Right lobe of liver (tissue), 6 donors: ENCODE data around the gene SOHLH1. TPM values are rescaled to one million over a fixed set of nuclear protein-coding genes. Genes with fewer than 3 reads are reported as not detected.

Experiments used
- ATAC-seq, 4 donors: fragments of 200-7000 bp; cut with Tn5 transposase; one replicate each; pipeline ENCODE4 v1.9.1; 2020; ENCODE audit warnings: mild to moderate bottlenecking in 4 of 4, moderate library complexity in 4 of 4
- DNase-seq, 3 donors: peaks; one replicate each; pipeline ENCODE4 v3.0.0-alpha.2; 2020
- H3K27ac ChIP-seq, 3 donors: fragments of 200-600 bp; one replicate each; pipeline ENCODE4 v1.8.0; 2022
- H3K27me3 ChIP-seq, 2 donors: fragments of 200-600 bp; one replicate each; pipeline ENCODE4 v1.8.0; 2022
- H3K36me3 ChIP-seq, 4 donors: fragments of 200-600 bp; sonication (generic) in 1 of 4; one replicate each; pipeline versions ENCODE4 v1.5.1 to v1.8.0; 2017 to 2022; ENCODE audit warnings: control low read depth in 1 of 4
- H3K4me1 ChIP-seq, 4 donors: fragments of 200-600 bp; sonication (generic) in 1 of 4; one replicate each; pipeline versions ENCODE4 v1.5.1 to v1.8.0; 2017 to 2022; ENCODE audit warnings: control low read depth in 1 of 4
- H3K4me3 ChIP-seq, 3 donors: fragments of 200-600 bp; one replicate each; pipeline ENCODE4 v1.8.0; 2022
- H3K9me3 ChIP-seq, 4 donors: fragments of 200-600 bp; sonication (generic) in 1 of 4; one replicate each; pipeline versions ENCODE4 v1.5.1 to v1.8.0; 2017 to 2022; ENCODE audit warnings: control low read depth in 1 of 4
- CTCF ChIP-seq, 4 donors: fragments of 200-600 bp in 3 of 4; fragments of 450-650 bp in 1 of 4; IDR thresholded peaks; one replicate each; pipeline versions ENCODE4 v1.5.1 to v1.8.0; 2016 to 2022; ENCODE audit warnings: antibody characterized with exemption in 4 of 4, mild to moderate bottlenecking in 2 of 4
- POLR2A ChIP-seq: fragments of 450-650 bp; IDR thresholded peaks from one replicate; pipeline ENCODE4 v1.6.1; 2017; ENCODE audit warnings: antibody characterized with exemption, mild to moderate bottlenecking
- WGBS: methylation state at CpG from one replicate; pipeline ENCODE4 v1.1.6; 2018; ENCODE audit warnings: low coverage, low lambda C conversion rate; ENCODE audit not compliant: insufficient coverage; ENCODE audit errors: missing lambda C conversion rate; 5-methylcytosine and 5-hydroxymethylcytosine counted together
- intact Hi-C, 2 donors: fragments of 100-400 bp; cut with DNase I; formaldehyde crosslinking; loops; one replicate each; pipeline versions ENCODE4 v1.11.2 to v1.14.1; 2022
- total RNA-seq, 6 experiments: library from RNA; depleted of rRNA in 2 of 6; stranded (reverse); fragments of >200 nt in 2 of 6; fragmentation: NEBNext Ultra II Directional in 3 of 6; extraction: Animal tissue kit (Norgen Biotek cat#: 25700) in 3 of 6; gene quantifications; one replicate each; pipeline versions ENCODE4 v1.1.0 to v1.2.4, GENCODE V29; 2016 to 2023
- donor health status: DM: no; HTN: yes; CAD: no.
- donor health status: DM: no; HTN: no; CAD: no.
- donor health status: DM: no; HTN: no; CAD: no.
- donor health status: DM: no; HTN: yes; CAD: no.
- donor health status: DM: no; HTN: yes; CAD: no.

Gene SOHLH1
- total RNA-seq, 6 experiments from 2014 or later = not detected

DNA sequence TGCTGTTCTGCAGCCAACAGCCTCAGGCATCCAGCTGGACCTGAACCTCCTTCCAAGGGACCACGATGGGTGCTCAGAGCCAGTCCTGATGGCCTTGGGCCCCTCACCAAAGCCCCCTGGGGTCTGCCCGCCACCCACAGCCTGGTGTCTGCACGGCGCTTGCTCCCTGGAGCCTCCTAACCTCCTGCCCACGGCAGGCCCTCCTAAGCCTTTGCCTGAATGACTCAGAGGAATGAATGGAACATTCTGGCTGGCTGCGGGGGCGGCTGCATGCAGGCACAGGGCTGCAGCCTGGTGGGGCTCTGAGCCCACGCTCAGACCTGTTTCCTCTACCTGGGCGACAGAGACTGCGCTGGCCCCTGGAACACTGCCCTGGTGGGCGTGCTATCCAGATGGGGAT, 6.9 kb downstream of the SOHLH1 start:
- H3K36me3 ChIP-seq = no peaks in the 10 kb centered on the region
- no peak overlapping the region for H3K27ac ChIP-seq
- TF ChIP-seq CTCF (IDR thresholded peaks at IDR 0.05) = no peak
- no peak for TF ChIP-seq POLR2A
- ATAC-seq (no peak), DNase-seq (no peak)
- intact Hi-C loops = no loop called here
- H3K27me3 ChIP-seq = no peaks in the 10 kb centered on the region
- no CpG with 5 or more reads among the region's 11 CpGs for WGBS
- no peaks in the 10 kb centered on the region for H3K9me3 ChIP-seq
- H3K4me1 ChIP-seq = no peaks in the 10 kb centered on the region
- no peak overlapping the region for H3K4me3 ChIP-seq

DNA sequence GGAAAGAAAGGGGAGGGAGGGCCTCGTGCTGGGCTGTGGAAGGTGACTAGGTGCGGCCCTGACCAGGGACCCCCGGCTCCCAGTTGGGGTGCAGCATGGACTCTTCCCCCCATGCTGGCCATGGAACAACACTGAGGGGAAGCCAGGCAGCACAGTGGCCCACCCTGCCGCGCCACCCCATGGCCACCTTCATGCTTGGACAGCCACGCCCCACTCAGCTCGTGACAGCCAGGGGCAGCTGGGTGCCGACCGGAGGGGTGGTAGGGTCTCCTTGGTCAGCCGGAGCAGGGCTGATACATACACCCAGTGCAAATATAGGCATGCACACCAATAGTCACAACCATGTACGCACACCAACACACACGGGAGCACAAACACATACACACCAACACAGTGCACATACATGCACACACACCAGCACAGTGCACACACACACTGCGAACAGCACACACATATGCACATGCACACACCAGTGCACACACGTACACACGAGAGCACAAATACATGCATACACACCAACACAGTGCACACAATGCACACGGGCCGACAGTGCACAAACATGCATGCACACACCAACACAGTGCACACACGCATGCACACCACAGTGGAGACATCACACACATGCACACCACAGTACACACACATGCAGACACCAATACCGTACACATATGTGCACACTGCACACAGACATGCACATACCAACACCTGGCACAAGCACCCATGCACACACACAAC, 8.3 kb downstream of the SOHLH1 start:
- WGBS = 75% methylated on average over 5 of the region's 19 CpGs
- Histone ChIP-seq H3K36me3 (no peaks in the 10 kb centered on the region), H3K4me3 (no peak overlapping the region), H3K27ac (no peak overlapping the region), H3K27me3 (no peaks in the 10 kb centered on the region), H3K9me3 (no peaks in the 10 kb centered on the region), H3K4me1 (no peaks in the 10 kb centered on the region)
- intact Hi-C loops = no loop called here
- ATAC-seq = no peak
- TF ChIP-seq POLR2A = no peak
- no peak for TF ChIP-seq CTCF (IDR thresholded peaks at IDR 0.05)
- no peak for DNase-seq

- intact Hi-C loops = no loop called here
- Histone ChIP-seq H3K9me3 (no peaks in the 10 kb centered on the region), H3K4me3 (no peak overlapping the region), H3K27me3 (no peaks in the 10 kb centered on the region), H3K36me3 (no peaks in the 10 kb centered on the region), H3K27ac (no peak overlapping the region), H3K4me1 (no peaks in the 10 kb centered on the region)
- no peak for TF ChIP-seq POLR2A
- no peak for TF ChIP-seq CTCF (IDR thresholded peaks at IDR 0.05)
- WGBS = 88% methylated on average over 4 of the region's 10 CpGs
- DNase-seq (no peak), ATAC-seq (no peak)
Observed at GRCh38 chr9:135689011-135689410, 10.3 kb downstream of the SOHLH1 start.

DNA sequence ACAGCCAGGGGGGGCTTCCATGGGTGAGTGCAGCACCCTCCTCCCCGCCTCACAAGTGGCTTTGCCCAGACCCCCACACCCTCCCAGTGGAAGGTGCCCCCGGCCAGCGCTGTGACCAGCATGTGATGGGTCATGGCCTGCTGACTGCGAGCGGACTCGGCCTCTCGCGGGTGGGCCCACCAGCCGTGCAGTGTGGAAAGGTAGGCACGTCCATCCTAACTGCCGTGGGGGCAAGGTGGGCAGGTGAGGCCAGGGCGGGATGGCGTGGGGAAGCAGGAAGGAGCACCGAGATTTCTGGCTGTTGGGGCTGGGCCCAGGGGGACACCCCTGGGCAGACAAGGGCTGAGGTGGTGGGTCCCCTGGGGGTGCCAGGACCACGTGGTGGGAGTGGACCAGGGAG, 12.1 kb downstream of the SOHLH1 start:
- DNase-seq (no peak), ATAC-seq (no peak)
- Histone ChIP-seq H3K9me3 (no peaks in the 10 kb centered on the region), H3K4me1 (no peaks in the 10 kb centered on the region), H3K36me3 (no peaks in the 10 kb centered on the region), H3K4me3 (no peak overlapping the region), H3K27ac (no peak overlapping the region), H3K27me3 (no peaks in the 10 kb centered on the region)
- intact Hi-C loops = no loop called here
- TF ChIP-seq POLR2A (no peak), CTCF (IDR thresholded peaks at IDR 0.05) (no peak)
- WGBS = 73% methylated on average over 7 of the region's 15 CpGs
